Prostate gland (tissue), 2 donors: ENCODE data around the gene CACNA1F. TPM values are rescaled to one million over a fixed set of nuclear protein-coding genes. Genes with fewer than 3 reads are reported as not detected.

Experiments
- DNase-seq: peaks from one replicate; pipeline ENCODE4 v3.0.0-alpha.2; 2019; ENCODE audit warnings: low spot score
- H3K27ac ChIP-seq, 2 donors: fragments of 200-600 bp; sonication (generic); 2 replicates each; pipeline ENCODE4 v1.5.1; 2017 to 2019
- H3K27me3 ChIP-seq: fragments of 200-600 bp; sonication (generic); replicated peaks from 2 replicates; pipeline ENCODE4 v1.5.1; 2019; ENCODE audit not compliant: insufficient read depth
- H3K36me3 ChIP-seq, 2 donors: fragments of 200-600 bp; sonication (generic); 1 replicate in 1 of 2; 2 replicates in 1 of 2; pipeline versions ENCODE4 v1.5.1 to v1.8.1; 2017 to 2019
- H3K4me1 ChIP-seq: fragments of 200-600 bp; sonication (generic); replicated peaks from 2 replicates; pipeline ENCODE4 v1.5.1; 2019
- H3K4me3 ChIP-seq, 2 donors: fragments of 200-600 bp; sonication (generic); 2 replicates each; pipeline ENCODE4 v1.5.1; 2017 to 2019
- H3K9me3 ChIP-seq: fragments of 200-600 bp; sonication (generic); 2 replicates; pipeline ENCODE4 v1.5.1; 2017
- CTCF ChIP-seq, 4 experiments: fragments of 200-600 bp in 2 of 4; fragments of 450-650 bp in 2 of 4; sonication (generic) in 2 of 4; IDR thresholded peaks; 1 replicate in 3 of 4; 2 replicates in 1 of 4; pipeline ENCODE4 v1.5.1; 2016 to 2019; ENCODE audit warnings: antibody characterized with exemption in 4 of 4, mild to moderate bottlenecking in 2 of 4, moderate library complexity in 2 of 4
- POLR2A ChIP-seq: fragments of 450-650 bp; IDR thresholded peaks from one replicate; pipeline ENCODE4 v1.6.1; 2016; ENCODE audit warnings: antibody characterized with exemption, mild to moderate bottlenecking
- POLR2AphosphoS5 ChIP-seq: sonication (generic); formaldehyde crosslinking; IDR thresholded peaks from one replicate; pipeline ENCODE4 v1.6.1; 2017; ENCODE audit warnings: antibody characterized with exemption
- WGBS: methylation state at CpG from one replicate; pipeline ENCODE4 v1.1.5; 2018; 5-methylcytosine and 5-hydroxymethylcytosine counted together
- intact Hi-C: fragments of 100-400 bp; cut with DNase I; formaldehyde crosslinking; loops from one replicate; pipeline ENCODE4 v1.14.2; 2022
- total RNA-seq, 2 donors: library from RNA; depleted of rRNA; stranded (reverse); fragments of >200 nt; gene quantifications; one replicate each; pipeline ENCODE4 v1.1.0, GENCODE V29; 2016

The CACNA1F gene
- total RNA-seq, 2 donors from 2014 or later, result 0.17 TPM; not detected in 1

- H3K36me3 ChIP-seq, result peaks cover 0 to 3% of the 10 kb centered on the region in 2 donors
- no peaks in the 10 kb centered on the region for H3K27me3 ChIP-seq
- H3K27ac ChIP-seq, result no peak overlapping the region
- intact Hi-C loops, result no loop called here
- H3K4me3 ChIP-seq, result no peak overlapping the region
- 87% methylated on average over 9 of the region's 28 CpGs for WGBS
- TF ChIP-seq POLR2AphosphoS5, result no peak
- no peak for TF ChIP-seq CTCF (IDR thresholded peaks at IDR 0.05)
- TF ChIP-seq POLR2A, result no peak
- H3K4me1 ChIP-seq, result no peaks in the 10 kb centered on the region
- no peaks in the 10 kb centered on the region for H3K9me3 ChIP-seq
- DNase-seq, result no peak
Observed at GRCh38 chrX:49247916-49248811, 15.0 kb upstream of the CACNA1F start.

GRCh38 chrX:49247346-49247745, 14.2 kb upstream of the CACNA1F start:
- intact Hi-C loops, result no loop called here
- DNase-seq, result no peak
- Histone ChIP-seq H3K27me3 (no peaks in the 10 kb centered on the region), H3K9me3 (no peaks in the 10 kb centered on the region), H3K4me3 (no peak overlapping the region), H3K4me1 (no peaks in the 10 kb centered on the region), H3K36me3 (peaks cover 0 to 8% of the 10 kb centered on the region in 2 donors), H3K27ac (no peak overlapping the region)
- WGBS, result no CpG with 5 or more reads among the region's 11 CpGs
- TF ChIP-seq POLR2A, result no peak
- no peak for TF ChIP-seq CTCF (IDR thresholded peaks at IDR 0.05)
- TF ChIP-seq POLR2AphosphoS5, result no peak

- no peak for DNase-seq
- intact Hi-C loops, result no loop called here
- no peaks in the 10 kb centered on the region for H3K9me3 ChIP-seq
- no peak overlapping the region for H3K27ac ChIP-seq
- no peaks in the 10 kb centered on the region for H3K4me1 ChIP-seq
- no peaks in the 10 kb centered on the region for H3K27me3 ChIP-seq
- WGBS, result 100% methylated on average over 8 of the region's 10 CpGs
- H3K36me3 ChIP-seq, result peaks cover 0 to 8% of the 10 kb centered on the region in 2 donors
- H3K4me3 ChIP-seq, result no peak overlapping the region
- TF ChIP-seq CTCF (IDR thresholded peaks at IDR 0.05), result no peak
- TF ChIP-seq POLR2AphosphoS5, result no peak
Observed at GRCh38 chrX:49246541-49246940, 13.4 kb upstream of the CACNA1F start.

- H3K4me3 ChIP-seq, result no peak overlapping the region
- no peaks in the 10 kb centered on the region for H3K4me1 ChIP-seq
- H3K36me3 ChIP-seq, result peaks cover 0 to 8% of the 10 kb centered on the region in 2 donors
- no peak for TF ChIP-seq POLR2AphosphoS5
- TF ChIP-seq POLR2A, result no peak
- no peak for TF ChIP-seq CTCF (IDR thresholded peaks at IDR 0.05)
- no peaks in the 10 kb centered on the region for H3K27me3 ChIP-seq
- no peaks in the 10 kb centered on the region for H3K9me3 ChIP-seq
- intact Hi-C loops, result no loop called here
- 87% methylated on average over 2 of the region's 2 CpGs for WGBS
- DNase-seq, result no peak
- no peak overlapping the region for H3K27ac ChIP-seq
Observed at GRCh38 chrX:49244207-49244606, 11.1 kb upstream of the CACNA1F start.

GRCh38 chrX:49243166-49243565, 10.0 kb upstream of the CACNA1F start:
- intact Hi-C loops, result no loop called here
- Histone ChIP-seq H3K4me3 (no peak overlapping the region), H3K9me3 (no peaks in the 10 kb centered on the region), H3K27me3 (no peaks in the 10 kb centered on the region), H3K4me1 (no peaks in the 10 kb centered on the region), H3K36me3 (peaks cover 0 to 8% of the 10 kb centered on the region in 2 donors), H3K27ac (no peak overlapping the region)
- no peak for TF ChIP-seq POLR2AphosphoS5
- TF ChIP-seq POLR2A, result no peak
- TF ChIP-seq CTCF (IDR thresholded peaks at IDR 0.05), result no peak
- WGBS, result 90% methylated on average over 9 of the region's 12 CpGs
- DNase-seq, result no peak
